Activated naive CD4-positive, alpha-beta T cell treated with anti-CD3 and anti-CD28 coated beads for 36 hours (primary cell): ENCODE measurements around the gene RGS12. TPM values are rescaled to one million over a fixed set of nuclear protein-coding genes. Genes with fewer than 3 reads are reported as not detected.

ENCODE experiments used
- CTCF ChIA-PET: fragments of 350-600 bp; sonication (Branson Sonifier 250); formaldehyde crosslinking; loops from one replicate; lab custom pipeline; 2021; ENCODE audit warnings: antibody characterized with exemption; lab: Charles Lee
- DNase-seq: peaks from one replicate; pipeline ENCODE4 v3.0.0-alpha.2; 2020
- H3K27ac Mint-ChIP-seq: one replicate; pipeline ENCODE4 v1.8.0; 2021; ENCODE audit warnings: mild to moderate bottlenecking, mixed read lengths
- H3K27me3 Mint-ChIP-seq: one replicate; pipeline ENCODE4 v1.8.0; 2021; ENCODE audit warnings: low read depth, mixed read lengths
- H3K36me3 Mint-ChIP-seq: one replicate; pipeline ENCODE4 v1.8.0; 2021; ENCODE audit warnings: low read depth, mixed read lengths
- H3K4me1 Mint-ChIP-seq: one replicate; pipeline ENCODE4 v1.8.0; 2021; ENCODE audit warnings: low read depth, mixed read lengths
- H3K4me3 Mint-ChIP-seq: one replicate; pipeline ENCODE4 v1.8.0; 2021; ENCODE audit warnings: mild to moderate bottlenecking, moderate library complexity, mixed read lengths
- H3K9me3 Mint-ChIP-seq: one replicate; pipeline ENCODE4 v1.8.0; 2021; ENCODE audit warnings: mixed read lengths
- intact Hi-C: fragments of 100-400 bp; cut with micrococcal nuclease; formaldehyde crosslinking; loops from one replicate; pipeline ENCODE4 v1.15.1; 2023
- total RNA-seq, 2 experiments: library from RNA; stranded (reverse); gene quantifications; one replicate each; pipeline ENCODE4 v1.2.3, GENCODE V29; 2021

The RGS12 gene
- total RNA-seq, 2 experiments from 2014 or later: 8.7 to 8.9 TPM

DNA sequence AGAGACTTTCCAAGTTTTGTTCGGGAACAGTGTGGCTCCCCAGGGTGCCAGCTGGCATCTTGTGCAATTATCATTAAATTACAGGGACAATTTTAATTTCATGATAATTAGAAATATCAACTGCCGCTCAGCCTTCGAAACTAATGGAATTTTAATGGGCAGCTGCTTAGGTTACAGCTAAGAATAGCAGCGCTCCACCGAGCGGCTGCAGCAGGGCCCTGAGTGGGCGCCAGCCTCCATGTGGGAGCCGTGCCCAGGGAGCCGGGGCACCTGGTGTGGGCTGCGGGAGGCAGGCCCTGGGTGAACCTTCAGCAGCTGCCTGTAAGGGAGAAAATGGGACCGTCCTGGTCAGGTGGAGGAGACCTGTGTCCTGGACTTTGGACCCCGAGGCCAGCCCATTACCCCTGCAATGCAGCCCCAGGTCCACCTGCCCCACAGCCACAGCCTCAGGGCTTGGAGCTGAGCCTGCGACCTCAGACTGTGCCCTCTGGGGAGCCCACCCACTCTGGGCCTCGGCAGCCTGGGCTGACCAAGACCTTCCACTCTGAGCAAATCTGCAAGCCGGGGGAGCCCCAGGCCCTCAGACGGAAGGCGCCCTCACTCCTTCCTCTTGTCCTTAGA, 22.7 kb upstream of the RGS12 start:
- peak; percentile 1 for DNase-seq
- no peak overlapping the region for H3K4me3 Mint-ChIP-seq
- no peaks in the 10 kb centered on the region for H3K27me3 Mint-ChIP-seq
- CTCF ChIA-PET: interaction anchor here (1.4 kb wide), 1 partner anchor 26 kb away, joined by 3 read pairs; no protein-coding TSS in a partner anchor
- H3K27ac Mint-ChIP-seq: no peak overlapping the region
- no peaks in the 10 kb centered on the region for H3K36me3 Mint-ChIP-seq
- intact Hi-C loops: no loop called here
- H3K4me1 Mint-ChIP-seq: no peaks in the 10 kb centered on the region
- H3K9me3 Mint-ChIP-seq: peaks cover 2% of the 10 kb centered on the region

DNA sequence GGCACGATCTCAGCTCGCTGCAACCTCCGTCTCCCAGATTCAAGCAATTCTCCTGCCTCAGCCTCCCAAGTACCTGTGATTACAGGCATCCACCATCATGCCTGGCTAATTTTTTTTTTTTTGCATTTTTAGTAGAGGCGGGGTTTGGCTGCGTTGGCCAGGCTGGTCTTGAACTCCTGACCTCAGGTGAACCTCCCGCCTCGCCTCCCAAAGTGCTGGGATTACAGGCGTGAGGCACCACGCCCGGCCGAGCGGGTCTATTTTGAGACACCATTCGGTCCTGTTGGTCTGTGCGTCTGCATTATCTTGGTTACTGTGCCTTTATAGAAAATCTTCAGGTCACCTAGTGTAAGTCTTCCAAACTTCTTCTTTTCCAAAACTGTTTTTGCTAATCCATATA, 21.7 kb upstream of the RGS12 start:
- H3K36me3 Mint-ChIP-seq: no peaks in the 10 kb centered on the region
- DNase-seq: no peak
- H3K4me3 Mint-ChIP-seq: no peak overlapping the region
- H3K4me1 Mint-ChIP-seq: no peaks in the 10 kb centered on the region
- H3K9me3 Mint-ChIP-seq: peaks cover 2% of the 10 kb centered on the region
- H3K27ac Mint-ChIP-seq: no peak overlapping the region
- H3K27me3 Mint-ChIP-seq: no peaks in the 10 kb centered on the region
- intact Hi-C loops: no loop called here
- CTCF ChIA-PET: no interaction called here

DNA sequence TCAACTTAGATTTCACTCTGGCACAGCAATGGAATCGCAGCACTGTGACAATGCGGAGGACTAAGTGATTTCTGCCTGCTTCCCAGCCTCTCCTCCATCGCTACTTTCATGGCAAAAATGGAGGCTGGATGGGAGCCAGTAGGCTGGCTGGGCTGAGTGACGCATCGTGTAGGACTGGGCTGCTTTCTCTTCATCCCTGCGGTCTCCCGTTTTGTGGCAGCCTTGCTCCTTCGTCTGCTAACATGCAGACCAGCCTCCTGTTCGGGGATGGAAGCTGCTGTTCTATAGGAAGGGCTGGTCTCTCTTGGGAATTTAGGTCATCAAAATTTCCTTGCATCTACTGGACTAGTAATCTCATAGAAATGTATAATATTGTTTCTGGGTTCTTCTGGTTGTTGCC, 15.8 kb upstream of the RGS12 start:
- Mint-ChIP-seq H3K9me3 (peaks cover 4% of the 10 kb centered on the region), H3K27me3 (no peaks in the 10 kb centered on the region), H3K4me1 (no peaks in the 10 kb centered on the region), H3K4me3 (no peak overlapping the region), H3K27ac (no peak overlapping the region), H3K36me3 (no peaks in the 10 kb centered on the region)
- DNase-seq: no peak
- intact Hi-C loops: no loop called here
- CTCF ChIA-PET: no interaction called here

DNA sequence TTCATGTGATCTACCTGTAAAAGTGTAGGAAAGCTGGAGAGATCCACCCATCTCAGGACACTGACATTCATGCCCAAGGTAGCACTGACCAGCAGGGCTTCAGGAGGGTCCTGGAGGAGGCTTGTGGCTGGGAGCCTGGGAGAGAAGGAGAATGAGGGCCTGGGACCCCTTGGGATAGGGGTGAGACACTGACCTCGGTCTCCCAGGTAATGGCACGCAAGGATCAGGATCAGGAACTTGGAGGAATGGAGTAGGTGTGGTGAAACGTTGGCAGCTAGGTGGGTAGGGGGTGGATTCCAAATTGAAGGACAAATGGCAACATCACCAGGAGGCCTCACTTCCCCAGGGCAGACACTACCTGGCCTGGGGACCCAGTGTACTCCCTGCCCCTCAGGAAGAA, 12.4 kb upstream of the RGS12 start:
- no peaks in the 10 kb centered on the region for H3K36me3 Mint-ChIP-seq
- DNase-seq: no peak
- no peak overlapping the region for H3K27ac Mint-ChIP-seq
- no peaks in the 10 kb centered on the region for H3K27me3 Mint-ChIP-seq
- H3K4me1 Mint-ChIP-seq: no peaks in the 10 kb centered on the region
- intact Hi-C loops: no loop called here
- H3K9me3 Mint-ChIP-seq: peaks cover 2% of the 10 kb centered on the region
- CTCF ChIA-PET: no interaction called here
- H3K4me3 Mint-ChIP-seq: no peak overlapping the region

DNA sequence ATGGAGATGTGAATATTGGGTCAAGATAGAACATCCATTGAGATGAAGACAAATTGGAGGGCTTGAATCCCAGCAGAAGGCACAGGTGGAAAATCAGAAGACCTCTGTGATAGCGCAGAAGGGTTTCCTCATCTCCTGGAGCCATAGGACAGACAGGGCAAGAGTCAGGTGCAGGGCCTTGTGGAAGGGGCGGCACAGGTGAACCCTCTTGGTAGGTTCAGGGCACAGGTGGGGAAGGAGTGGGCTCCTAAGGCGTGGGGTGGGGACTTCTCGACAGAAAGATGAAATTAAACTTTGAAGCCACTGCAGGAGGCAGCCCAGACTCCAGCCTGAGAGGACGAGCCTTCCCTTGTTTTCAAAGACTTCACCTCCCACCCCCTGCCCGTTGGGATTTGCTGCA, 9.3 kb upstream of the RGS12 start:
- peaks cover 6% of the 10 kb centered on the region for H3K27me3 Mint-ChIP-seq
- no peak for DNase-seq
- CTCF ChIA-PET: no interaction called here
- H3K4me1 Mint-ChIP-seq: no peaks in the 10 kb centered on the region
- no peaks in the 10 kb centered on the region for H3K36me3 Mint-ChIP-seq
- no peak overlapping the region for H3K27ac Mint-ChIP-seq
- H3K4me3 Mint-ChIP-seq: no peak overlapping the region
- intact Hi-C loops: no loop called here
- H3K9me3 Mint-ChIP-seq: peaks cover 2% of the 10 kb centered on the region

DNA sequence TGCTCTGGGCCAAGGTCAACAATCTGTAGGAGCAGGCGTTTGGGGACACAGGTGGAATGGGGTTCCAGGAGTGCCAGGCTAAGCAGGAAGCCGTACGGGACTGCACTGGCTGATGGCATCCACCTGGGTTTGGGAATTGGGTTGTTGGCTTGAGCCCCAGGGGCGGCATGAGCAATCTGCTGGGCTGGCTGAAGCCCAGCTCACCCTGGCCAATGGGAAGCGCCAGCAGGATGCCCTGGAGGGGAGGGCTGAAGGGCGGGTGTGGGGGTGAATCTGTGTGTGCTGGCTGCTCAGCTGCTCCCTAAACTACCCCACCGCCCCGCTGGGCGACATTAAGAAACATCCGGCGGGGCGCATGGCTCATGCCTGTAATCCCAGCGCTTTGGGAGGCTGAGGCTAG, 8.9 kb upstream of the RGS12 start:
- no peak for DNase-seq
- peaks cover 6% of the 10 kb centered on the region for H3K27me3 Mint-ChIP-seq
- no peaks in the 10 kb centered on the region for H3K36me3 Mint-ChIP-seq
- CTCF ChIA-PET: no interaction called here
- no peaks in the 10 kb centered on the region for H3K4me1 Mint-ChIP-seq
- H3K4me3 Mint-ChIP-seq: no peak overlapping the region
- intact Hi-C loops: no loop called here
- peaks cover 1% of the 10 kb centered on the region for H3K9me3 Mint-ChIP-seq
- no peak overlapping the region for H3K27ac Mint-ChIP-seq

DNA sequence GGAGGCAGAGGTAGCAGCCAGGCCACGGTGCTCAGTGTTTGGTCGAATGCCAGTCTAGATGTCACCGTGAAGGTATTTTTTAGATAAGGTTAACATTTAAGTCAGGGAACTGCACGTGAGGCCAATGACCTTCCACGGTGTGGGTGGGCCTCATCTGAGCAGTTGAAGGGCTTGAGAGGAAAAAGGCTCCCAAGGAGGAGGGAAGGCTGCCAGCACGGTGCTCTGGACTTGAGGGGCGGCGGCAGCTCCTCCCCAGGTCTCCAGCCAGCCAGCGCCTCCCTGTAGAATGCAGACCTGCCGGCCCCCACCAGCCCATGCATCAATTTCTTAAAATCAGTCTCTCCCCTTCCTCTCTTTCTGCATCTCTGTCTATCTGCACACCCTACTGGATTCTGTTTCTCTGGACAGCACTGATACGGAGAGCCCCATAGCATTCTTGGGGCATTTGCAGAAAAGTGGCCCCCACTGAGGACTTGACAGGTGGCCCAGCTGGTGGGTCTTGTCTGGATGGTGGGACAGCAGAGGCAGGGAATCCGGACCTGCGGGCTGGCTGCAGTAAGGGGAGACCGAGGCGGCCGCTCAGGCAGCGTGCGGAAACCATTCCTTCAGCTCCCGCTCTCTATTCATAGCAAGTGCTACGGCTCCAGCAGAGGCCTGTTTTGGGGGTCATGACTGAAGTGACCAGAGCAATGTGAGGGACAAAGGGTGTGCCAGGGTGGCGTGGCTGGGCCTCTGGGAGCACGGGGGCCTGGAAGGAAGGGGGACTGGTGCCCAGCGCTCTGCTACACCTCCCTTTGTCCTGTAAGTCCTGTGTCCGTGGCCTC, 7.9 kb upstream of the RGS12 start:
- Mint-ChIP-seq H3K36me3 (no peaks in the 10 kb centered on the region), H3K4me3 (no peak overlapping the region), H3K27ac (no peak overlapping the region), H3K4me1 (no peaks in the 10 kb centered on the region), H3K9me3 (no peaks in the 10 kb centered on the region), H3K27me3 (peaks cover 6% of the 10 kb centered on the region)
- CTCF ChIA-PET: no interaction called here
- intact Hi-C loops: no loop called here
- peak; percentile 1 for DNase-seq

DNA sequence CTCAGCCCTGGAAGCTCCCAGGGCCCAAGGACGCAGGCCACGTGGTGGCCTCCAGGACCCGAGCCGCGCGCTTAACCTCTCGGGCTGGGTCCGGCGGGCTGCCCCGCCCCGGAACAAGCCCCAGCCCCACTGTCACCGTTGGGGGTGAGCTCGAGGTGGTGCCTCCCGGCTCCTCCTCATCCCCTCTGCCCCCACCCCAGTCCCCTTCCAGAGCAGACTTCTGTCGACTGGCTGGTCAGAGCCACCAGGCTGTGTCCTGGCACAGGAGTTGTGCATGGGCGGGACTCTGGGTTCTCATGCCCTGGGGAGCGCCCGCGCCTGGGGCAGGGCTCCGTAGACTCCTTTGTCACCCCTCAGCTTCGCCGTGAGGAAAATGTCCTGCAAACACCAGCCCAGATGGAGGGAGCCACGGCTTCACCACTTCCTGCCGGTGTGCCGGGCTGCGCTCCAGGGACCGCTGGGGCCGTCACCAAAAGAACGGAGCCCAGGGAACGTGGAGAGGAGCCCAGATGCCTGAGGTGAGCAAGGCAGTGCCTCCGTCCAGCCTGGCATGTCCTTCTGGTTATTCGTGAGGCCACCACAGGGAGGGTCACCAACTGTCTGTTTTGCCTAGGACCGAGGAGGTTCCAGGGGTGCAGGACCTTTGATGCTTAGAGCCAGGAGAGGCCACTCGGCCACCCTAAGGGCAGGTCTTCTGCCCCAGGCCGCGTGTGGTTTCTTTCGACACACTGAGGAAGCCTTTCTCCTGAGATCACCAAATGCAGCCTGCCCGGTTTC, 7.1 kb upstream of the RGS12 start:
- Mint-ChIP-seq H3K27ac (no peak overlapping the region), H3K36me3 (no peaks in the 10 kb centered on the region), H3K4me3 (no peak overlapping the region), H3K9me3 (no peaks in the 10 kb centered on the region), H3K27me3 (peaks cover 6% of the 10 kb centered on the region), H3K4me1 (no peaks in the 10 kb centered on the region)
- CTCF ChIA-PET: no interaction called here
- DNase-seq: peak; percentile 2
- intact Hi-C loops: no loop called here

DNA sequence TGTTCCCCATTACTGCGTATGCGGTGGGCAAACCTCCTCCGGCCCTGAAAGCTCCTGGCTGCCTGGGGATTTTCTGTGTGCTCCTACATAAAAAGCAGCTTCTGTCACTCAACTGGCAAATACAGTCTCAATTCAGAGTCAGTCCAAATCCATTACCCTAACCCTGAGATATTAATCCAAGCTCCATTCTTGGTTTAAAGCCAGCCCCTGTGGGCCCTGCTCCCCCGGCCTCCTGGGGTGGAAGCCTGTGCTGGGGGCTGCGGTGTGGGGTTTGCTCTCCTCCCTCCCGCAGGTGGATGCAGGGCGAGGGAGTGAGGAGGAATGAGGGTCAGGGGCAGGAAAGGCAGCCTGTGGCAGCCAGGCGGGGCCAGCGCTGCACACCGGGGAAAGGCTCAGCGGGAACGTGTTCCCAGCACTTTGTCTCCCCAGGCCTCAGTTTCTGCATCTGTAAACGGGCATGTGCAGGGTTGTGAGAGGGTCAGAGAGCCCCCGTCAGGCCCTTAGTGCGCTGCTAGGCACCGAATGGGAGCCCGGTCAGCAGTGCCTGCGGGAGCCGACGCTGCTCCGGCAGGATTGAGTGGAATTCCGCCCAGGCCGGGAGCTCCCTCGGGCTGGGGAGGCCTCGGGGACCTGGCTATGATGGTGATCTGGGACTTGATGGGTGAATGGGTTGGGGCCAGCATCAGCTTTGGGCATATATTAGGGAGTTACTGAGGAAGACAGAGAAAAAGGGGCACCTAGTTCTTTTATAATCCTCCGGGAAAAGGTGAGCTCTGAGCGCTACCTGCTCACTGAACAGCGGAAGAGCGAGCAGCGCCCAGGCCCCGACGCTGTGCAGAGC, 6.3 kb upstream of the RGS12 start:
- peaks cover 2% of the 10 kb centered on the region for H3K4me1 Mint-ChIP-seq
- H3K36me3 Mint-ChIP-seq: no peaks in the 10 kb centered on the region
- CTCF ChIA-PET: no interaction called here
- peaks cover 6% of the 10 kb centered on the region for H3K27me3 Mint-ChIP-seq
- no peak overlapping the region for H3K27ac Mint-ChIP-seq
- intact Hi-C loops: no loop called here
- no peak overlapping the region for H3K4me3 Mint-ChIP-seq
- DNase-seq: no peak
- H3K9me3 Mint-ChIP-seq: no peaks in the 10 kb centered on the region

DNA sequence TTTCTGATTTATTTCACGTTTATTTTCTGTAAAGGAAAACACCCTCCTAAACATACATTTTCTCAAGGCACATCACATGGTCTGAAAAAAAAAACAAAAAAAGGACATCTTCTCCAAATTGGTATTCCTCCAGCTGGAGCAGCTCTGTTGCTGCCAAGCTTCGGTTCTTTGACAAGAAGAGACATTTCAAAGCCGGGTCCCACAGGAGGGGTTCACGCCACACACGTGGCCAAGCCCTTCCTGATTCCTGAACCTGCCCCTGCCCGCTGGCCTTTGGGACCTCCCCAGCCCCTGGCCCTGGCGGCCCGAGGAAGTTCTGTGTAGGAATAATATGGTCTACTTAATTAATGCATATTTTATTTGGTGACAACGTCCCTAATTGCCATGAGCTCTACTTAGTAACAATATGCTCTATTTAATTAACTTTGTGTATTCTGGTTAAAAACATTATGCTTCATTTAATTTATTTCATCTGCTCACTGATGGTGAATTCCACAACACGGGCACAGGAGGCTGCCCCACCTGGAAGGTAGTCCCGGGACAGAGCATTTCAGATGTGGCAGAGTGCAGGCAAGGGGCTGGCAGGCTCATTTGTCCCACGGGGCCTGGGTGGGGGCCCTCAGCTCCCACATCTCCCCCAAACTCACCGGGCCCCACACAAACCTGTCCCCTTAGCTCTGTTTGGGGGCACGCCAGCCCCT, 5.4 kb upstream of the RGS12 start:
- Mint-ChIP-seq H3K27ac (no peak overlapping the region), H3K9me3 (no peaks in the 10 kb centered on the region), H3K27me3 (peaks cover 6% of the 10 kb centered on the region), H3K4me1 (peaks cover 6% of the 10 kb centered on the region), H3K4me3 (no peak overlapping the region), H3K36me3 (no peaks in the 10 kb centered on the region)
- CTCF ChIA-PET: interaction anchor here (0.6 kb wide), 1 partner anchor 11 kb away, joined by 3 read pairs; no protein-coding TSS in a partner anchor
- intact Hi-C loops: no loop called here
- no peak for DNase-seq

DNA sequence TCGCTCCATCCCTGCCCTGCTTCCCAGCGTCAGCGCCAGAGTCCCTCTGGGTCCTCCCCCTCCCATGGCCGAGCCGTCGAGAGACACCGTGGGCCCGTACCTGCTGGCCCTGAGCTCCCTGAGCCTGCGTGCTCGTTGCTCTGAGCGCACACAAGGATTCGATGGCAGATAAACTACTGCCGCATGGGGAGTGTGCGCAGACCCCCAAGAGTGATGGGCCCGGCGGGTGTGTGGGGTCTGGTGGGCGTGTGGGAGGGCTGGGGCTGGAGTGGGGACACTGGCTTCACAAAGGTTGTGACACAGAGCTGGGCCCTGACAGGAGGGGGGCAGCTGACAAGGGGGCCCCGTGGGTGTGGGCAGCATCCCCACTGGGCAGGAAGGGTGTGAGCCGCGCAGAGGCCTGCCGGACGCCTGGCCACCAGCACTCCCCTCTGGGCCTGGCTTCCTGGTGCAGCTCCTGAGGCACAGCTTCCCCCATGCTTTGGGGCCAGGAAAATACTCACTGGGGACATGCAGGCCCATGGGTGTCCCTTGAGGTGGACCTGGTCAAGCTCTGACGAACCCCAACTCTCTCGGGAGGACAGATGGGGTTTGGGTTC, 4.8 kb upstream of the RGS12 start:
- Mint-ChIP-seq H3K9me3 (no peaks in the 10 kb centered on the region), H3K27ac (no peak overlapping the region), H3K4me3 (no peak overlapping the region), H3K4me1 (peaks cover 6% of the 10 kb centered on the region), H3K36me3 (no peaks in the 10 kb centered on the region), H3K27me3 (peaks cover 6% of the 10 kb centered on the region)
- intact Hi-C loops: no loop called here
- DNase-seq: no peak
- CTCF ChIA-PET: interaction anchor here (0.6 kb wide), 1 partner anchor 12 kb away, joined by 3 read pairs; no protein-coding TSS in a partner anchor
